Cardiac fibroblast (primary cell): ENCODE data around the gene MAST3.

ENCODE experiments used
- DNase-seq, 2 donors: peaks; one replicate each; pipeline versions ENCODE4 v3.0.0 to v3.0.0-alpha.2; 2010; ENCODE audit warnings: low read depth in 2 of 2
- H3K4me3 ChIP-seq, 2 donors: replicated peaks in 1 of 2; 1 replicate in 1 of 2; 2 replicates in 1 of 2; pipeline ENCODE4 v1.5.1; 2011; ENCODE audit warnings: low read depth in 2 of 2, low read length in 2 of 2, mild to moderate bottlenecking in 2 of 2, moderate library complexity in 1 of 2
- CTCF ChIP-seq: IDR thresholded peaks from one replicate; pipeline ENCODE4 v1.5.1; 2011; ENCODE audit warnings: low read depth, mild to moderate bottlenecking, low read length, inconsistent platforms

MAST3 gene

GRCh38 chr19:18068395-18068794, 29.2 kb upstream of the MAST3 start:
- no peak for TF ChIP-seq CTCF
- no peak overlapping the region for H3K4me3 ChIP-seq
- DNase-seq, result no peak

GRCh38 chr19:18069383-18069782, 28.2 kb upstream of the MAST3 start:
- H3K4me3 ChIP-seq, result no peak overlapping the region
- no peak for DNase-seq
- TF ChIP-seq CTCF, result no peak

- no peak for TF ChIP-seq CTCF
- DNase-seq, result no peak
- no peak overlapping the region for H3K4me3 ChIP-seq
These were observed 27.4 kb upstream of the MAST3 start for GRCh38 chr19:18070181-18070580.

- no peak overlapping the region for H3K4me3 ChIP-seq
- no peak for TF ChIP-seq CTCF
- no peak for DNase-seq
These were observed 25.2 kb upstream of the MAST3 start for GRCh38 chr19:18072335-18072734.

- no peak overlapping the region for H3K4me3 ChIP-seq
- no peak for TF ChIP-seq CTCF
- no peak for DNase-seq
These were observed 24.4 kb upstream of the MAST3 start for GRCh38 chr19:18073197-18073596.

- no peak overlapping the region for H3K4me3 ChIP-seq
- no peak for TF ChIP-seq CTCF
- no peak for DNase-seq
These were observed 23.4 kb upstream of the MAST3 start for GRCh38 chr19:18074192-18074591.

GRCh38 chr19:18083929-18084684, 13.5 kb upstream of the MAST3 start:
- no peak overlapping the region for H3K4me3 ChIP-seq
- DNase-seq, result no peak
- no peak for TF ChIP-seq CTCF
